NCI-H2196 (cell line): Measurements from ENCODE around the gene NCOA1.
A peak's percentile ranks its signal among the peaks of the same experiment; 100 is the strongest.

Experiments used
- DNase-seq: peaks from one replicate; lab custom pipeline; 2025; ENCODE audit not compliant: unreplicated experiment; lab: John Stamatoyannopoulos, UW

Gene NCOA1

DNA sequence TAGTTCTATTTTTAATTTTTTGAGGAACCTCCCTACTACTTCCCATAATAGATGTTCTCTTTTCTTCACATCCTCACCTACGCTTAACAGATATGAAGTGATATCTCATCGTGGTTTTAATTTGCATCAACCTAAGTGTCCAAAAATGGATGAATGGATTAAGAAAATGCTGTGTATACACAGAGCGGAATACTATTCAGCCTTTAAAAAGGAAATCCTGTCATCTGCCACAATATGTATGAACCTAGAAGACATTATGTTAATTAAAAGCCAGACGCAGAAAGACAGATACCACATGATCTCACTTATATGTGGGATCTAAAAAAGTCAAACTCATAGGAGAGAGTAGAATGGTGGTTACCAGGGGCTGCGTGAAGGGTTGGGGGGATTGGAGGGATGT, 189.1 kb downstream of the NCOA1 start:
- no peak for DNase-seq

DNA sequence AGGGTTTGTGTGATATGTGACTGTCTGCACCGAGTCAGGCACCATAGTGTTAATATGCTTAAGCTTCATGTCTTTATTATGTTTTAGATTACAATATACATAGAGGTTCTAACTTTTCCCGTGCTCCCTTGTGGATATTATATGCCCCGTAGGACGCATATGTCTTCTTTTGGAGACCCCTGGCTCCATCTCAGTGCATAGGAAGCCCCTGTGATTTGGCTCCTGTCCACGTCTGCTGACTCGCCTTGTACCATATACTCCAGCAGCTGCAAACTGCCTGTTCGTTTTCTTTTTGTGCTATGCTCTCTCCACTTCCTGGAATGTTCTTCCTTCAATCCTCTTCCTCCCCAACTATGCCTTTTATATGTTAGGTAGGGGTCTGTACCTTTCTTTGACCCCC, 191.2 kb downstream of the NCOA1 start:
- no peak for DNase-seq

DNA sequence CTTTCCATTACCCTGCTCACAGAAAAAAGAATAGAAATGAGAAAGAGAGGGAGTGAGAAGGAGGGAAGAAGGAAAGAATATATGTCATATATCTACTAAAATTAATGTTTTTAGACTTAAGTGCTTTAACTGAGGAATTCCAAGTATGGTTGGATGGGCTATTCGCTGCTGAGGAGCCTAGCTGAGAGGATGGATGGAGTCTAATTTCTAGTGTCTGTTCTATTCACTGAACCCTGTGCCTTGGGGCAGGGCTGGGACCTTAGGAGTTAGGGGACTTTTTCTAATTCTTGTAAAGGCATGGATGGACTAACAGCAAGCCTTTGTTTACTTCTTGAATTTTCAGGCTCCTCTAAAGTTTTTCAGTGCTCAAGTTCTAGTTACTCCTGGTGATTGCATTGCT, 192.4 kb downstream of the NCOA1 start:
- no peak for DNase-seq

DNA sequence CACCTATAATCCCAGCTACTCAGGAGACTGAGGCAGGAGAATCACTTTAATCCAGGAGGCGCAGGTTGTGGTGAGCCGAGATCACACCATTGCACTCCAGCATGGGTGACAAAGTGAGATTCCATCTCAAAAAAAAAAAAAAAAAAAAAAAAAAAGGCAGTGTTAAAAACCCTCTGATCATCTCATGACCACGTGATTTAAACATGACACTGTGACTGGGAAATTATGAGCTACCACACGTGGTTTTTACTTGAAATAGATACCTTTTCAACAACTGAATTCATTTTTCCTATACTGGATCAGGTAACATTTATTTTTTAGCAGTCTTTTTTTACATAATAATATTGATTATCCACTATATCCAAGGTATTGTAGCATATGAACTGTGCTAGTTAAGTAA, 199.5 kb downstream of the NCOA1 start:
- DNase-seq = no peak

GRCh38 chr2:24691806-24692205, 200.8 kb downstream of the NCOA1 start:
- DNase-seq = no peak

DNA sequence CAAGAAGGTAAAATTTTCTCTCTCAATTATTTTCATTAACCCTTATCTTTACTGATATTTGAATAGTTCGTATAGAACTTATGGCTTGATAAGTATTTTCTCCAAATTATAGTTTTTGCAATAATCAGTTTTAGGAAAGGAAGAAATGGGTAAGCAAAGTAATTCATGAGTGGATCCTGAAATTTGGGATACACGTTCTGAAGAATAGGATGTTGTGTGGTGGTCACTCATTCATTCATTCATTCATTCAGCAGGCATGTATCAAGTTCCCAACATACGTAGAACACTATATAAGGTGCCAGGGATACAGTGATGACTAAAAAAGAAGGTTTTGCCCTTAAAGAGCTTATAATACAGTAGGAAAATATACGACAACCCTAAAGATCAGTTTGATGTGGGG, 206.7 kb downstream of the NCOA1 start:
- no peak for DNase-seq

- DNase-seq = no peak
Measured at GRCh38 chr2:24702800-24703199, 211.7 kb downstream of the NCOA1 start.

DNA sequence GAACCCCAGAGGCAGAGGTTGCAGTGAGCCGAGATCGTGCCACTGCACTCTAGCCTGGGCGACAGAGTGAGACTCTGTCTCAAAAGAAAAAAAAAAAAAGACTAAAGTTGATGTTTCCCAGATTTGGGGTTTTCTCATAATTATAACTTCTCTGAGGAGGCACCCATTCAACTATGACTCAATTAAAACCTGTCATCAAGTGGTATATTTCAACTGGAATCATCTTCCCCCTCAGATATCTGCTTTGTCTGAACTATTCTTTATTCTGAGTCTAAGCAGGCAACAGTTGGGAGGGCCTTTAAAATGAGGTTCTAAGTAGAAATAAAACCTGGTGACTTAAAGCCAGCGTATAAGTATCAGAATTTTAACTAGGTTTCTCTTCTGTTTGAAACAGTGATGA, 213.6 kb downstream of the NCOA1 start:
- no peak for DNase-seq

- DNase-seq = no peak
Measured at GRCh38 chr2:24707143-24707542, 216.1 kb downstream of the NCOA1 start.

DNA sequence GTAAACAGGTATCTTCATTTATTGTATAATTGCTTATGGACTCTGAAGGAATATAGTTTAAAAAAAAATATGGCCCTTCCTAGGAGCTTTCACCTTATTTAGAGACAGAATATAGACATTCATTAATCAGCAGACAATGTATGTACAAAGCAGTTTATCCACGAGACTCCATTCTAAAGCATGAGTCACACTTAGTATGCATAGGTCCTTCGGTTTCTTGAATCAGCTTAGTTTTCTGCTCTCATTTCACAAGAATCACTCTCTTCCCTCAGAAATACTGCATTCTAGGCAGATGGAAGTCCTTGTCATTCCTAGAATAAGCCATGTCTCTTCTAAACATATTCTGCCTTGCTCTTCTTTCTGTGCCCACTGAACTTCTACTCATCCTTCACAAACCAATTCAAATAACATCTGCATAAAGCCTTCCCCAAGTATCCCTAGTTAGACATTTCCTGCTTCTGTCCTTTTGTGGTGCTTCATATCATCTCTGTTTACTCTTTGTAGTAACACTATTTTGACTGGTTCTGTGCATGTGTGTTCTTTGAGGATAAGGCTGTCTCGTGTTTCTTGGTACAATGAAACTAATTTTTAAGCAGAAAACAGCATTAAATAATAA, 217.6 kb downstream of the NCOA1 start:
- no peak for DNase-seq

DNA sequence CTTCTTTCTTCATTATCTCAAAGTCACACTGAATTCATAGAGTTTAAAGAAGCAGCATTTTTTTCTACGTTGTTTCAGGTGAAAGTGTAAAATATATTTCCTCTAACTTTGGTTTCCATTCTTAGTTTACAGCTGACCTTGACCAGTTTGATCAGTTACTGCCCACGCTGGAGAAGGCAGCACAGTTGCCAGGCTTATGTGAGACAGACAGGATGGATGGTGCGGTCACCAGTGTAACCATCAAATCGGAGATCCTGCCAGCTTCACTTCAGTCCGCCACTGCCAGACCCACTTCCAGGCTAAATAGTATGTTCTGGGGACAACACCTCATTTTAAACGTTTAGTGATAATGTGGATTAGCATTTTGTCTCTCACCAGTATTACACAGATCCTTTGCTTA, 219.8 kb downstream of the NCOA1 start:
- DNase-seq = no peak

- no peak for DNase-seq
Measured at GRCh38 chr2:24711865-24712264, 220.8 kb downstream of the NCOA1 start.

DNA sequence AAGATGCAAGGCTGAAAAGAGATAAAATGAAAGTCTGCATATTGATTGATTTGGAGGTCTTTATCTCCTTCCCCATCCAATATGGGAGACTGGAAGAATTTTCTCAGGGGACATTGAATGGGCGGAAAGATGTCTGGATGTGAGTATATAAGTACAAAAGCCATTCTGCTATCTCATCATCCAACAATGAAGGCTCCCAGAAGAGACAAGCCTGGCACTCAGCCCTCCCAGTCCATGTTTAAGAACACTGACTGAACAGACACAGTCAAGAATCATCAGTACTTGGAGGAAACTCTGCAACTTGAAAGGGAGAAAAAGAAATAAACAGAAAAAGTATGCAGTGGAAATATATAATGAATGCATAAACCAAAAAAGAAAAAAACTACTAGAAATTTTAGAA, 221.2 kb downstream of the NCOA1 start:
- DNase-seq = no peak

DNA sequence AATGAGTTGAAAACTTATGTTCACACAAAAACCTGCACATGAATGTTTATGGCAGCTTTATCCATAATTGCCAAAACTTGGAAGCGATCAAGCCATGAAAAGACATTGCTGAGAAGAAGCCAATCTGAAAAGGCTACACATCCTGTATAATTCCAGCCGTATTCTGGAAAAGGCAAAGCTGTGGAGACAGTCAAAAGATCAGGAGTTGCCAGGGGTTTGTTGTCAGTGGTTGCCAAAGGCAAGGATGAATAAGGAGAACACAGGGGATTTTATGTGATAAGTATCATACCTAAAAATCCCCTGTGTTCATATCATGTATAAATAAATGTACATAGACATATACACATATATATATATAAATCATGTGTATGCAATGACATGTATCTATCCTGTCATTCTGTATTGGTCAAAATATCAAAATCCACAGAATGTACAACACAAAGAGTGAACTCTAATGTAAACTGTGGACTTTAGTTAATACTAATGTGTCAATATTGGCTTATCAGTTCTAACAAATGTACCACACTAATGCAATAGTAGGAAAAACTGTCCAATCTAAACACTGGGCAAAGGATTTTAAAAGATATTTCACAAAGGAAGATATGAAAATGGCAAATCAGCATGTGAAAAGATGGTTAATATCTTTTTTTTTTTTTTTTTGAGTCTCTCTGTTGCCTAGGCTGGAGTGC, 226.4 kb downstream of the NCOA1 start:
- DNase-seq = no peak

- DNase-seq = no peak
Measured at GRCh38 chr2:24720310-24720709, 229.3 kb downstream of the NCOA1 start.

DNA sequence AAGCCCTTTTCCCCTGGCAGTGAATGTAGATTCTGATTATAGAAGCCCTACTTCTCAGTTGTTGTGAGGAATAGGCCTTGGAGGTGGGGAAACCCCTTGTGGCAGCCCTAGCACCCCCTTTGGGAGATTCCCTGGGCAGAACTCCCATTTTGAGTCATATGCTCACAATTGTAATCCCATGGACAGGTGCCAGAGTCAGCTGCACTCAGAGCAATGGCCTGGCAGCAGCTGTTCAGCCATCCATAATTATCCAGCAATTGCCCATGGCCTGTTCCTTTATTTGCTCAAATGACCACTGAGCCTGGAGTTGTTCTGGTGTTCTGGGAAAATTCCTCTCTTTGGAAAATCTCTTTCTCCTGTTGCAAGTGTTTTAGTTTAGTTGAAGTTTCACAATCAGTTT, 230.4 kb downstream of the NCOA1 start:
- DNase-seq = peak; percentile 68

GRCh38 chr2:24722141-24722790, 231.2 kb downstream of the NCOA1 start:
- no peak for DNase-seq

GRCh38 chr2:24723191-24723590, 232.1 kb downstream of the NCOA1 start:
- no peak for DNase-seq

GRCh38 chr2:24723665-24724064, 232.6 kb downstream of the NCOA1 start:
- DNase-seq = no peak

GRCh38 chr2:24724111-24724775, 233.2 kb downstream of the NCOA1 start:
- no peak for DNase-seq

GRCh38 chr2:24725956-24726355, 234.9 kb downstream of the NCOA1 start:
- no peak for DNase-seq

- DNase-seq = no peak
Measured at GRCh38 chr2:24730481-24730880, 239.4 kb downstream of the NCOA1 start.
